ENCODE data around the gene OSBPL6.

OSBPL6 gene

GRCh38 chr2:178242552-178242883 lies 48.2 kb downstream of the OSBPL6 start:
- DNase-seq, result no peak

- DNase-seq, result no peak
Measured at GRCh38 chr2:178243961-178244360, 49.6 kb downstream of the OSBPL6 start.

GRCh38 chr2:178244777-178245176 lies 50.5 kb downstream of the OSBPL6 start:
- no peak for DNase-seq

GRCh38 chr2:178246696-178247095 lies 52.4 kb downstream of the OSBPL6 start:
- DNase-seq, result no peak

- DNase-seq, result no peak
Measured at GRCh38 chr2:178247250-178247649, 52.9 kb downstream of the OSBPL6 start.

- no peak for DNase-seq
Measured at GRCh38 chr2:178250429-178250828, 56.1 kb downstream of the OSBPL6 start.

- DNase-seq, result no peak
Measured at GRCh38 chr2:178251151-178251955, 57.0 kb downstream of the OSBPL6 start.

GRCh38 chr2:178256382-178257042 lies 62.2 kb downstream of the OSBPL6 start:
- DNase-seq, result no peak

GRCh38 chr2:178257127-178257526 lies 62.8 kb downstream of the OSBPL6 start:
- DNase-seq, result no peak

GRCh38 chr2:178258916-178259315 lies 64.6 kb downstream of the OSBPL6 start:
- no peak for DNase-seq

- DNase-seq, result no peak
Measured at GRCh38 chr2:178263159-178263860, 69.0 kb downstream of the OSBPL6 start.

- DNase-seq, result no peak
Measured at GRCh38 chr2:178264211-178264610, 69.9 kb downstream of the OSBPL6 start.

GRCh38 chr2:178265851-178266250 lies 71.5 kb downstream of the OSBPL6 start:
- DNase-seq, result no peak

GRCh38 chr2:178266445-178266844 lies 72.1 kb downstream of the OSBPL6 start:
- DNase-seq, result no peak

GRCh38 chr2:178267660-178268059 lies 73.3 kb downstream of the OSBPL6 start:
- no peak for DNase-seq

GRCh38 chr2:178268435-178268834 lies 74.1 kb downstream of the OSBPL6 start:
- no peak for DNase-seq

GRCh38 chr2:178269438-178270224 lies 75.3 kb downstream of the OSBPL6 start:
- no peak for DNase-seq

- DNase-seq, result no peak
Measured at GRCh38 chr2:178270338-178270737, 76.0 kb downstream of the OSBPL6 start.

- DNase-seq, result no peak
Measured at GRCh38 chr2:178271094-178271493, 76.8 kb downstream of the OSBPL6 start.

- no peak for DNase-seq
Measured at GRCh38 chr2:178271629-178272333, 77.5 kb downstream of the OSBPL6 start.

GRCh38 chr2:178273787-178274360 lies 79.6 kb downstream of the OSBPL6 start:
- DNase-seq, result no peak

GRCh38 chr2:178275600-178275999 lies 81.3 kb downstream of the OSBPL6 start:
- DNase-seq, result no peak
